ENCODE results near the gene TLX1.

DNA sequence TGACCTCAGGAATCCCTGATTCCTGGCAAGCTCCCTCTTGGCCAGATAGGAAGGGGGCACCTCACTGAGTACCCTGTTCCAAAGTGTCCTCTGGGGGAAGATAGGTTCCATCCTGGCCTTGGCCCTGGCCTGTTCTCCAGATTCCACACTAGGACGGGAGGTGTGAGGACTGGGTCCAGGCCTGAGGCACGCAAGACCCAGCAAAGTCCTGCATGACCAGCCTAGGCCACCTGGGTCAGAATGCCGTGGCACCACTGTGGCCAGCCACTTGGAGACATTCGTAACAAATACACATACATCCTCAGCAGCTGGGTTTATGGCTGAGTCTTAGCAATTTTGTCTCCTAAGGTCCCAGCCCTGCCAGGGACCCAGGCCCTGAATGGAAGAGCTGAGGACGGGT, 23.3 kb upstream of the TLX1 start:
- TF ChIP-seq, protein P1, sequence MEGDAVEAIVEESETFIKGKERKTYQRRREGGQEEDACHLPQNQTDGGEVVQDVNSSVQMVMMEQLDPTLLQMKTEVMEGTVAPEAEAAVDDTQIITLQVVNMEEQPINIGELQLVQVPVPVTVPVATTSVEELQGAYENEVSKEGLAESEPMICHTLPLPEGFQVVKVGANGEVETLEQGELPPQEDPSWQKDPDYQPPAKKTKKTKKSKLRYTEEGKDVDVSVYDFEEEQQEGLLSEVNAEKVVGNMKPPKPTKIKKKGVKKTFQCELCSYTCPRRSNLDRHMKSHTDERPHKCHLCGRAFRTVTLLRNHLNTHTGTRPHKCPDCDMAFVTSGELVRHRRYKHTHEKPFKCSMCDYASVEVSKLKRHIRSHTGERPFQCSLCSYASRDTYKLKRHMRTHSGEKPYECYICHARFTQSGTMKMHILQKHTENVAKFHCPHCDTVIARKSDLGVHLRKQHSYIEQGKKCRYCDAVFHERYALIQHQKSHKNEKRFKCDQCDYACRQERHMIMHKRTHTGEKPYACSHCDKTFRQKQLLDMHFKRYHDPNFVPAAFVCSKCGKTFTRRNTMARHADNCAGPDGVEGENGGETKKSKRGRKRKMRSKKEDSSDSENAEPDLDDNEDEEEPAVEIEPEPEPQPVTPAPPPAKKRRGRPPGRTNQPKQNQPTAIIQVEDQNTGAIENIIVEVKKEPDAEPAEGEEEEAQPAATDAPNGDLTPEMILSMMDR (IDR thresholded peaks at IDR 0.05; ENCODE audit: low read length), result no peak
- TF ChIP-seq EZH2 (IDR thresholded peaks at IDR 0.05; ENCODE audit: borderline replicate concordance, low read length), result no peak

Measured in OCI-LY1 (cell line).